HL-60 (cell line): Measurements from ENCODE around the gene GATD1.
"Not testable (repeated sequence)": the region's sequence is repeated elsewhere in the genome, so short reads cannot be mapped to it uniquely, and the experiment has no call there.

Experiments used
- DNase-seq, 2 experiments: peaks; one replicate each; pipeline ENCODE4 v3.0.0-alpha.2; 2010 to 2020; ENCODE audit warnings: low read depth in 1 of 2, low spot score in 1 of 2
- H3K27ac ChIP-seq: fragments of 250-450 bp; sonication (Bioruptor Pico); replicated peaks from 2 replicates; pipeline ENCODE4 v1.5.1; 2020; ENCODE audit warnings: mild to moderate bottlenecking, moderate library complexity
- H3K27me3 ChIP-seq: fragments of 250-450 bp; sonication (Bioruptor Pico); 2 replicates; pipeline ENCODE4 v1.5.1; 2021; ENCODE audit warnings: mild to moderate bottlenecking, moderate library complexity; ENCODE audit not compliant: insufficient read depth, poor library complexity, severe bottlenecking
- H3K4me3 ChIP-seq: replicated peaks from 2 replicates; pipeline ENCODE4 v1.5.1; 2011; ENCODE audit warnings: mild to moderate bottlenecking, control low read depth, low read length; ENCODE audit not compliant: insufficient read depth
- CTCF ChIP-seq: IDR thresholded peaks from one replicate; pipeline ENCODE4 v1.5.1; 2011; ENCODE audit warnings: low read length, control low read depth, inconsistent platforms; ENCODE audit not compliant: insufficient read depth
- GABPA ChIP-seq: IDR thresholded peaks from 2 replicates; pipeline ENCODE4 v1.6.1; 2012; ENCODE audit warnings: low read depth
- POLR2AphosphoS5 ChIP-seq: IDR thresholded peaks from 2 replicates; pipeline ENCODE4 v1.6.1; 2012; ENCODE audit warnings: low read depth
- SPI1 ChIP-seq: IDR thresholded peaks from 2 replicates; pipeline ENCODE4 v1.6.1; 2012; ENCODE audit warnings: low read depth, mild to moderate bottlenecking, borderline replicate concordance
- TF ChIP-seq, protein P1 (sequence below): IDR thresholded peaks from 2 replicates; pipeline ENCODE4 v1.6.1; 2012; ENCODE audit warnings: low read depth; ENCODE audit not compliant: insufficient replicate concordance

The GATD1 gene

DNA sequence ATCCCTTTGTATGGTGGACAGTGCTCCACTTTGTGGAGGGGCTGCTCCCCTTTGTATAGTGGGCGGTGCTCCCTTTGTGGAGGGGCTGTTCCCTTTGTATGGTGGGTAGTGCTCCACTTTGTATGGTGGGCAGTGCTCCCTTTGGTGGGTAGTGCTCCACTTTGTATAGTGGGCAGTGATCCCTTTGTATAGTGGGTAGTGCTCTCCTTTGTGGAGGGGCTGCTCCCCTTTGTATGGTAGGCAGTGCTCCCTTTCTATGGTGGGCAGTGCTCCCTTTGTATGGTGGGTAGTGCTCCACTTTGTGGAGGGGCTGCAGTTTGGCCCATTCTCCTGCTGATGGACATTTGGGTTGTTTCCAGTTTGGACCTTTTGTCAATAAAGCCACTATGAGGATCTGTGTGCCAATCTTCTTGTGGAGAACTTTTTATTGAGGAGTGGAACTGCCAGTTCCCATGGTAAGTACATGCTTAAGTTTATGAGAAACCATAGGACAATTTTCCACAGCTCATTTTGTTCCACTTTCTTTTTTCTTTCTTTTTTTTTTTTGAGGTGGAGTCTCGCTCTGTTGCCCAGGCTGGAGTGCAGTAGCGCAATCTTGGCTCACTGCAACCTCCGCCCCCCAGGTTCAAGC, 34.6 kb downstream of the GATD1 start:
- no peak overlapping the region for H3K27ac ChIP-seq
- no peak for DNase-seq
- H3K27me3 ChIP-seq = no peaks in the 10 kb centered on the region
- TF ChIP-seq GABPA (no peak), SPI1 (no peak), CTCF (no peak), POLR2AphosphoS5 (no peak)
- TF ChIP-seq, protein P1, sequence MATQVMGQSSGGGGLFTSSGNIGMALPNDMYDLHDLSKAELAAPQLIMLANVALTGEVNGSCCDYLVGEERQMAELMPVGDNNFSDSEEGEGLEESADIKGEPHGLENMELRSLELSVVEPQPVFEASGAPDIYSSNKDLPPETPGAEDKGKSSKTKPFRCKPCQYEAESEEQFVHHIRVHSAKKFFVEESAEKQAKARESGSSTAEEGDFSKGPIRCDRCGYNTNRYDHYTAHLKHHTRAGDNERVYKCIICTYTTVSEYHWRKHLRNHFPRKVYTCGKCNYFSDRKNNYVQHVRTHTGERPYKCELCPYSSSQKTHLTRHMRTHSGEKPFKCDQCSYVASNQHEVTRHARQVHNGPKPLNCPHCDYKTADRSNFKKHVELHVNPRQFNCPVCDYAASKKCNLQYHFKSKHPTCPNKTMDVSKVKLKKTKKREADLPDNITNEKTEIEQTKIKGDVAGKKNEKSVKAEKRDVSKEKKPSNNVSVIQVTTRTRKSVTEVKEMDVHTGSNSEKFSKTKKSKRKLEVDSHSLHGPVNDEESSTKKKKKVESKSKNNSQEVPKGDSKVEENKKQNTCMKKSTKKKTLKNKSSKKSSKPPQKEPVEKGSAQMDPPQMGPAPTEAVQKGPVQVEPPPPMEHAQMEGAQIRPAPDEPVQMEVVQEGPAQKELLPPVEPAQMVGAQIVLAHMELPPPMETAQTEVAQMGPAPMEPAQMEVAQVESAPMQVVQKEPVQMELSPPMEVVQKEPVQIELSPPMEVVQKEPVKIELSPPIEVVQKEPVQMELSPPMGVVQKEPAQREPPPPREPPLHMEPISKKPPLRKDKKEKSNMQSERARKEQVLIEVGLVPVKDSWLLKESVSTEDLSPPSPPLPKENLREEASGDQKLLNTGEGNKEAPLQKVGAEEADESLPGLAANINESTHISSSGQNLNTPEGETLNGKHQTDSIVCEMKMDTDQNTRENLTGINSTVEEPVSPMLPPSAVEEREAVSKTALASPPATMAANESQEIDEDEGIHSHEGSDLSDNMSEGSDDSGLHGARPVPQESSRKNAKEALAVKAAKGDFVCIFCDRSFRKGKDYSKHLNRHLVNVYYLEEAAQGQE = no peak
- H3K4me3 ChIP-seq = no peak overlapping the region

GRCh38 chr11:742156-742546, 35.1 kb downstream of the GATD1 start:
- no peak overlapping the region for H3K27ac ChIP-seq
- no peaks in the 10 kb centered on the region for H3K27me3 ChIP-seq
- no peak overlapping the region for H3K4me3 ChIP-seq
- DNase-seq = no peak
- TF ChIP-seq POLR2AphosphoS5 (no peak), SPI1 (no peak), CTCF (no peak), GABPA (no peak)
- TF ChIP-seq, protein P1 = no peak

DNA sequence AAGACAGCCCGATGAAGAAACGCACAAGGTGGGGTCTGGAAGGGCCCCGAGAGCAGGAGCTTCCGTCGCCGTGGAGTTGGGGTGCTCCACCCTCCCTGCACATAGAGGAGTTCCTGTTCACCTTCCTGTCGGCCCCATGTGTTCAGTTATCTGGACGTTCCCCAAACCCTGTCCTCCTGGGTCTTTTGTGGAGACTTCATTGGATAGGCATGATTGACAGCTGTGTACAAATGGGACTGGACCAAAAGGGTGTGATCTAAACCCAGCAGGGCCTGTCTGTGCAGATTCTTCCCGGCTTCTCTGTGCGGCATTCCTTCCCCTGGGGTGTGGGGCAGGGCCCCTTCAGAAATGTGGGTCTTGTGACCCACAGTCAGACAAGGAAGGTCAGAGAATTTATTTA, 39.4 kb downstream of the GATD1 start:
- peak in 1 of 2 experiments; percentile 43 for DNase-seq
- H3K27ac ChIP-seq = peak overlapping the region; percentile 55
- not testable (repeated sequence) for H3K4me3 ChIP-seq, H3K27me3 ChIP-seq

GRCh38 chr11:737366-737765, 39.9 kb downstream of the GATD1 start:
- peak; percentile 47; the same call in 1 of the 2 replicates for TF ChIP-seq POLR2AphosphoS5
- TF ChIP-seq CTCF = no peak
- DNase-seq = peak in 1 of 2 experiments; percentile 59
- no peaks in the 10 kb centered on the region for H3K27me3 ChIP-seq
- H3K27ac ChIP-seq = peak overlapping the region; percentile 55
- no peak overlapping the region for H3K4me3 ChIP-seq

- not testable (repeated sequence) for H3K27me3 ChIP-seq, H3K4me3 ChIP-seq, DNase-seq, H3K27ac ChIP-seq
Measured at GRCh38 chr11:734541-734940, 42.7 kb downstream of the GATD1 start.
